GM12878 (cell line): ENCODE results near the gene BANP. TPM values are rescaled to one million over a fixed set of nuclear protein-coding genes. Genes with fewer than 3 reads are reported as not detected.

ENCODE experiments used
- ATAC-seq: fragments of 200-7000 bp; cut with Tn5 transposase; 3 replicates; pipeline ENCODE4 v1.9.1; 2020; ENCODE audit warnings: mild to moderate bottlenecking, moderate library complexity
- BruUV-seq: library from RNA; stranded (reverse); fragments of 400-500 nt; replicated peaks from 2 replicates; lab custom pipeline; 2021; lab: Mats Ljungman, UMichigan
- CTCF ChIA-PET: fragments of 300-600 bp; sonication (Branson Sonifier 250); formaldehyde crosslinking; extraction: SDS; loops from one replicate; lab custom pipeline; 2021; ENCODE audit warnings: inconsistent platforms; lab: Yijun Ruan, JAX
- POLR2A ChIA-PET: fragments of 350-600 bp; formaldehyde crosslinking; extraction: SDS; loops from one replicate; lab custom pipeline; 2021; ENCODE audit warnings: inconsistent platforms; lab: Charles Lee
- RAD21 ChIA-PET: fragments of 300-600 bp; sonication (Branson Sonifier 250); formaldehyde crosslinking; loops from one replicate; lab custom pipeline; 2023; ENCODE audit warnings: antibody characterized with exemption; ENCODE audit not compliant: unreplicated experiment; lab: Charles Lee
- SMC1A ChIA-PET: fragments of 300-600 bp; sonication (Branson Sonifier 250); formaldehyde crosslinking; loops from one replicate; lab custom pipeline; 2023; ENCODE audit not compliant: unreplicated experiment, uncharacterized antibody; lab: Charles Lee
- DNase-seq: peaks from one replicate; pipeline ENCODE4 v3.0.0-alpha.2; 2011; ENCODE audit warnings: low read depth, low spot score
- FAIRE-seq: peaks from 3 replicates; lab custom pipeline; 2011; peaks lifted over from hg19 to GRCh38; lab: Jason Lieb, UNC
- H2AFZ ChIP-seq: 2 replicates; pipeline ENCODE4 v1.6.0; 2011; ENCODE audit warnings: low read depth, low read length, control low read depth; ENCODE audit not compliant: control insufficient read depth
- H3K27ac ChIP-seq: 2 replicates; pipeline ENCODE4 v1.5.1; 2011; ENCODE audit warnings: control low read depth; ENCODE audit not compliant: control insufficient read depth, insufficient read depth
- H3K27me3 ChIP-seq, 2 experiments: replicated peaks in 1 of 2; 2 replicates each; pipeline versions ENCODE4 v1.6.0 to v1.6.1; 2011; ENCODE audit warnings: low read length in 1 of 2; ENCODE audit not compliant: control insufficient read depth in 2 of 2, insufficient read depth in 2 of 2
- H3K36me3 ChIP-seq, 2 experiments: 2 replicates each; pipeline ENCODE4 v1.5.1; 2011; ENCODE audit warnings: low read length in 1 of 2; ENCODE audit not compliant: control insufficient read depth in 2 of 2, insufficient read depth in 2 of 2
- H3K4me1 ChIP-seq: 2 replicates; pipeline ENCODE4 v1.6.1; 2011; ENCODE audit warnings: mild to moderate bottlenecking, low read length, moderate library complexity, mixed read lengths; ENCODE audit not compliant: control insufficient read depth, insufficient read depth
- H3K4me2 ChIP-seq: 2 replicates; pipeline ENCODE4 v1.6.0; 2011; ENCODE audit warnings: control low read depth; ENCODE audit not compliant: control insufficient read depth, insufficient read depth
- H3K4me3 ChIP-seq: fragments of 200-600 bp; sonication (generic); 2 replicates; pipeline ENCODE4 v1.5.1; 2016
- H3K79me2 ChIP-seq: 2 replicates; pipeline ENCODE4 v1.6.0; 2011; ENCODE audit warnings: low read length; ENCODE audit not compliant: control insufficient read depth, insufficient read depth
- H3K9ac ChIP-seq: 2 replicates; pipeline ENCODE4 v1.8.0; 2011; ENCODE audit warnings: low read length, control low read depth, mixed read lengths; ENCODE audit not compliant: control insufficient read depth, insufficient read depth
- H3K9me3 ChIP-seq: replicated peaks from 3 replicates; pipeline ENCODE4 v1.5.1; 2011; ENCODE audit warnings: mild to moderate bottlenecking, low read length; ENCODE audit not compliant: control insufficient read depth, insufficient read depth
- H4K20me1 ChIP-seq: 2 replicates; pipeline ENCODE4 v1.6.0; 2011; ENCODE audit not compliant: control insufficient read depth, insufficient read depth
- BHLHE40 ChIP-seq, 2 experiments: fragments of 450-650 bp in 1 of 2; IDR thresholded peaks; 2 replicates each; pipeline ENCODE4 v1.6.1; 2011 to 2017; ENCODE audit warnings: low read depth in 2 of 2, borderline replicate concordance in 1 of 2, improper control_type of control experiment in 1 of 2, low read length in 1 of 2, mild to moderate bottlenecking in 1 of 2
- CBX3 ChIP-seq: fragments of 200-600 bp; sonication (generic); IDR thresholded peaks from 2 replicates; pipeline ENCODE4 v1.6.1; 2016; ENCODE audit warnings: low read depth, borderline replicate concordance
- CBX5 ChIP-seq: sonication (generic); IDR thresholded peaks from 2 replicates; pipeline ENCODE4 v1.6.1; 2016; ENCODE audit warnings: low read depth, moderate library complexity, mild to moderate bottlenecking, inconsistent platforms
- IKZF2 ChIP-seq, 2 experiments: fragments of 450-650 bp; IDR thresholded peaks; 2 replicates each; pipeline ENCODE4 v1.6.1; 2017; ENCODE audit warnings: mild to moderate bottlenecking in 2 of 2, moderate library complexity in 2 of 2
- NBN ChIP-seq: fragments of 450-650 bp; IDR thresholded peaks from 2 replicates; pipeline ENCODE4 v1.6.1; 2016
- SMC3 ChIP-seq: IDR thresholded peaks from 2 replicates; pipeline ENCODE4 v1.6.1; 2011; ENCODE audit warnings: low read length, improper control_type of control experiment, borderline replicate concordance
- SPI1 ChIP-seq: IDR thresholded peaks from 2 replicates; pipeline ENCODE4 v1.6.1; 2011; ENCODE audit warnings: low read depth, mild to moderate bottlenecking, low read length, moderate library complexity, borderline replicate concordance; ENCODE audit not compliant: insufficient read depth
- SREBF1 ChIP-seq: IDR thresholded peaks from 2 replicates; pipeline ENCODE4 v1.6.1; 2012; ENCODE audit warnings: mild to moderate bottlenecking, low read length
- TAF1 ChIP-seq: IDR thresholded peaks from 2 replicates; pipeline ENCODE4 v1.6.1; 2011; ENCODE audit warnings: mild to moderate bottlenecking, low read depth, low read length, borderline replicate concordance
- TARDBP ChIP-seq: IDR thresholded peaks from 2 replicates; pipeline ENCODE4 v1.6.1; 2016; ENCODE audit warnings: borderline replicate concordance
- ZNF24 ChIP-seq: fragments of 450-650 bp; IDR thresholded peaks from 2 replicates; pipeline ENCODE4 v1.6.1; 2017; ENCODE audit warnings: antibody characterized with exemption, mild to moderate bottlenecking
- WGBS: methylation state at CpG from one replicate; pipeline ENCODE4 v1.1.6; 2016; ENCODE audit warnings: low lambda C conversion rate; ENCODE audit not compliant: insufficient replicate concordance, insufficient coverage; ENCODE audit errors: missing lambda C conversion rate; 5-methylcytosine and 5-hydroxymethylcytosine counted together
- in situ Hi-C: fragments of 300-500 bp; cut with MboI; formaldehyde crosslinking; loops from 9 replicates; pipeline ENCODE4 v1.14.3; 2018; ENCODE audit warnings: mixed read lengths
- intact Hi-C: fragments of 100-400 bp; cut with micrococcal nuclease; formaldehyde crosslinking; loops from one replicate; pipeline ENCODE4 v1.14.2; 2022; ENCODE audit not compliant: unreplicated experiment
- polyA plus RNA-seq, 11 experiments: library from polyadenylated mRNA; depleted of rRNA in 4 of 11; unstranded in 6 of 11; stranded (reverse) in 5 of 11; fragments of >200 nt; fragmentation: Nextera tagmentation in 4 of 11; fragmentation: Illumina TruSeq in 1 of 11; extraction: Ambion mirVana in 4 of 11; extraction: Trizol in 1 of 11; gene quantifications; 1 replicate in 1 of 11; 2 replicates in 10 of 11; pipeline versions ENCODE4 v1.2.1 to v1.2.3, GENCODE V29; 2011 to 2016; ENCODE audit warnings: inconsistent platforms in 2 of 11, missing spikeins in 2 of 11, low read depth in 1 of 11
- total RNA-seq, 4 experiments: library from RNA; depleted of rRNA in 3 of 4; stranded (reverse); fragments of >200 nt in 3 of 4; fragmentation: Illumina TruSeq in 1 of 4; extraction: Trizol in 1 of 4; gene quantifications; 2 replicates each; pipeline versions ENCODE4 v1.2.1 to v1.2.3, GENCODE V29; 2013 to 2021
- TF ChIP-seq, protein P1 (sequence below): IDR thresholded peaks from 2 replicates; pipeline ENCODE4 v1.6.1; 2012; ENCODE audit warnings: low read depth, low read length, improper control_type of control experiment

BANP gene
- total and polyA plus RNA-seq, 10 of the 15 experiments (the other 5 are each of a cell fraction or from before 2014, with no cell fraction given), result 3.9 to 21.9 (median 12.2) TPM

- in situ Hi-C loops, result loop anchor here (25.0 kb wide), 1 partner anchor 465 kb away; no protein-coding TSS in a partner anchor
- POLR2A ChIA-PET, result interaction anchor here (1.9 kb wide), 1 partner anchor 19 kb away, joined by 5 read pairs; no protein-coding TSS in a partner anchor
- H4K20me1 ChIP-seq, result no peaks in the 10 kb centered on the region
Measured at GRCh38 chr16:87971933-87972332, 20.7 kb downstream of the BANP start.

GRCh38 chr16:87973717-87974116, 22.5 kb downstream of the BANP start:
- in situ Hi-C loops (loop anchor here (25.0 kb wide), 1 partner anchor 464 kb away; no protein-coding TSS in a partner anchor), intact Hi-C loops (no loop called here)
- Histone ChIP-seq H3K4me2 (no peak overlapping the region), H3K27me3 (no peaks in the 10 kb centered on the region), H3K27ac (no peak overlapping the region), H3K36me3 (no peaks in the 10 kb centered on the region; a peak in 1 of 4 replicates), H4K20me1 (no peaks in the 10 kb centered on the region), H3K4me1 (no peaks in the 10 kb centered on the region; the same call in 1 of the 2 replicates), H3K9me3 (peaks cover 9% of the 10 kb centered on the region; the same call in 2 of the 3 replicates), H3K4me3 (no peak overlapping the region), H3K9ac (no peak overlapping the region), H3K79me2 (peaks cover 6% of the 10 kb centered on the region), H2AFZ (no peak overlapping the region)
- ChIA-PET POLR2A (no interaction called here), SMC1A (interaction anchor here (0.6 kb wide), 1 partner anchor 281 kb away, joined by 3 read pairs; no protein-coding TSS in a partner anchor), CTCF (interaction anchor here (1.4 kb wide), 1 partner anchor 123 kb away, joined by 4 read pairs; no protein-coding TSS in a partner anchor), RAD21 (no interaction called here)
- BruUV-seq, result no TSS peak
- ATAC-seq, result no peak
- WGBS, result 99% methylated on average over 3 of the region's 3 CpGs
- FAIRE-seq, result no peak
- TF ChIP-seq SPI1 (no peak), SREBF1 (no peak), TAF1 (no peak), IKZF2 (IDR thresholded peaks at IDR 0.05) (no peak), BHLHE40 (IDR thresholded peaks at IDR 0.05; ENCODE audit: borderline replicate concordance in 1 of 2, low read depth in 2 of 2, low read length in 1 of 2) (no peak), TARDBP (no peak)
- TF ChIP-seq, protein P1, sequence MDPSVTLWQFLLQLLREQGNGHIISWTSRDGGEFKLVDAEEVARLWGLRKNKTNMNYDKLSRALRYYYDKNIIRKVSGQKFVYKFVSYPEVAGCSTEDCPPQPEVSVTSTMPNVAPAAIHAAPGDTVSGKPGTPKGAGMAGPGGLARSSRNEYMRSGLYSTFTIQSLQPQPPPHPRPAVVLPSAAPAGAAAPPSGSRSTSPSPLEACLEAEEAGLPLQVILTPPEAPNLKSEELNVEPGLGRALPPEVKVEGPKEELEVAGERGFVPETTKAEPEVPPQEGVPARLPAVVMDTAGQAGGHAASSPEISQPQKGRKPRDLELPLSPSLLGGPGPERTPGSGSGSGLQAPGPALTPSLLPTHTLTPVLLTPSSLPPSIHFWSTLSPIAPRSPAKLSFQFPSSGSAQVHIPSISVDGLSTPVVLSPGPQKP, result no peak
- DNase-seq, result no peak

More at GRCh38 chr16:87971933-87972332, 20.7 kb downstream of the BANP start:
- ChIA-PET RAD21 (no interaction called here), SMC1A (interaction anchor here (1.0 kb wide), 1 partner anchor 11 kb away, joined by 3 read pairs; no protein-coding TSS in a partner anchor), CTCF (interaction anchor here (0.9 to 1.5 kb wide), 2 partner anchors 12 to 18 kb away, joined by 3 read pairs; no protein-coding TSS in a partner anchor)
- Histone ChIP-seq H3K27me3 (no peaks in the 10 kb centered on the region), H2AFZ (no peak overlapping the region), H3K9me3 (peaks cover 9% of the 10 kb centered on the region; the same call in 2 of the 3 replicates), H3K79me2 (peaks cover 7% of the 10 kb centered on the region), H3K4me1 (no peaks in the 10 kb centered on the region; the same call in 1 of the 2 replicates), H3K36me3 (no peaks in the 10 kb centered on the region; a peak in 1 of 4 replicates), H3K4me2 (no peak overlapping the region), H3K27ac (no peak overlapping the region), H3K4me3 (no peak overlapping the region), H3K9ac (no peak overlapping the region)
- 100% methylated on average over 2 of the region's 2 CpGs for WGBS
- no TSS peak for BruUV-seq
- ATAC-seq, result no peak
- FAIRE-seq, result no peak
- intact Hi-C loops, result no loop called here
- TF ChIP-seq NBN (no peak), CBX3 (peak; percentile 68; the same call in 1 of the 2 replicates), SMC3 (no peak), CBX5 (0 out of 2 replicates have a peak, but pooled peaks have one; percentile 35), ZNF24 (no peak)
- no peak for DNase-seq
